Activated CD4-positive, alpha-beta T cell treated with anti-CD3 and anti-CD28 coated beads for 4 hours (primary cell): Measurements from ENCODE around the gene RABGGTB.
"Not testable (repeated sequence)": the region's sequence is repeated elsewhere in the genome, so short reads cannot be mapped to it uniquely, and the experiment has no call there.

Experiments
- DNase-seq, 2 donors: peaks; one replicate each; pipeline ENCODE4 v3.0.0-alpha.2; 2020

Gene RABGGTB

DNA sequence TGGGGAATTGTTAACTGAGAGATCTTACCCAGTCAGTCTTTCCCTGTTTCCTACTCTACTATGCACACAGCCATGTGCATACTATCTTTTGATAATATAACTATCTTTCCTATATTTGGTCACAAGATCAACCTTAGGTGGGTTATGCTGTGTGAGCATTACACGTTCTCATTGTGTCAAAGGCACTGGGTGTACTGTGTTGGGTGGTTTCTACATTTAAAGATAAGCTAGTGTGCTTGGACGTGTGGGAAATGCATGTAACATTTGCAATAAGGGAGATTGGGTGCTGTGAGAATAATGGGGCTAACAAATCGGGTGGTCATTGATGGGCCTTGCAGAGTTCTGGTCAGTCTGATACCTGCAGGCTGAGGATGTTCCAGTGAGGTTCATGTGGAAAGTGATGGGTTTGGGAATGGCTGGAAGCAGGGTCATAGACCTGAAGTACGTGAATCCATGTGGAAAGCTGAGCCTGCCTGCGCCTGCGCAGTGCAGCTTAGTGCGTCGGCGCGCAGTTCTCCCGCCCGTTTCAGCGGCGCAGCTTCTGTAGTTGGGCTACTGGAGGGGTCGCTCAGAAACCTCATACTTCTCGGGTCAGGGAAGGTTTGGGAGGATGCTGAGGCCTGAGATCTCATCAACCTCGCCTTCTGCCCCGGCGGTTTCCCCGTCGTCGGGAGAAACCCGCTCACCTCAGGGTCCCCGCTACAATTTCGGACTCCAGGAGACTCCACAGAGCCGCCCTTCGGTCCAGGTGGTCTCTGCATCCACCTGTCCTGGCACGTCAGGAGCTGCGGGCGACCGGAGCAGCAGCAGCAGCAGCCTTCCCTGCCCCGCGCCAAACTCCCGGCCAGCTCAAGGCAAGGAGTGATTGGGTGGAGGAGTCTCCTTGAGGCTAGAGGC, 10.6 kb downstream of the RABGGTB start, which contains the start of gene MSH4:
Gene MSH4 (plus strand): TSS at position 507 of the 897 bp plus-strand sequence. CDS start 104 bp downstream, at position 611.
- no peak for DNase-seq

DNA sequence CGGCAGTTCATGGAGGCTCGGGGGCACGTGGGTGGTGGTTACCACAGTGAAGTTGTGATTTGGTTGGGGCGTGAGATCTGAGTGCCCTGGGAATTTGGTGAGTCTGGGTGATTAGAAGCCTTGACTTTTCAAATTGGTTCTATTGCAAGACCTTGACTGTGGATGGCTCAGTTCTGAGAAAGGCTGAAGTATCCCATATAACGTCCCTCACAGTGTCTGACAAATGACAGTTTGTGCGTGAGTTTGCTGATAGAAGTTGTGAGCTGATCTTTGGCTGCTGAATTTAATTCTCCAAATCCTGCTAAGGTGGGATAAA, 11.2 kb downstream of the RABGGTB start:
- no peak for DNase-seq

- DNase-seq: no peak
Observed at GRCh38 chr1:75797606-75798216, 11.7 kb downstream of the RABGGTB start.

DNA sequence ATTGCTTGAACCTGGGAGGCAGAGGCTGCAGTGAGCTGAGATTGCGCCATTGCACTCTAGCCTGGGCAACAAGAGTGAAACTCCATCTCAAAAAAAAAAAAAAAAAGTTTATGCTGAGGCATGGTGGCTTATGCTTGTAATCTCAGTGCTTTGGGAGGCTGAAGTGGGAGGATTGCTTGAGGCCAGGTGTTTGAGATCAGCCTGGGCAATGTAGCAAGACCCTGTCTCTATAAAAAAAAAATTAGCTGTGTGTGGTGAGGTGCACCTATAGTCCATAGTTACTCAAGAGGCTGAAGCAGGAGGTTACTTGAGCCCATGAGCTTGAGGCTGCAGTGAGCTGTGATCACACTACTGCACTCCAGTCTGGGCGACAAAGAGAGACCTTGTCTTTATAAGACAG, 15.4 kb downstream of the RABGGTB start:
- not testable (repeated sequence) for DNase-seq

GRCh38 chr1:75808921-75809320, 22.9 kb downstream of the RABGGTB start:
- no peak for DNase-seq

DNA sequence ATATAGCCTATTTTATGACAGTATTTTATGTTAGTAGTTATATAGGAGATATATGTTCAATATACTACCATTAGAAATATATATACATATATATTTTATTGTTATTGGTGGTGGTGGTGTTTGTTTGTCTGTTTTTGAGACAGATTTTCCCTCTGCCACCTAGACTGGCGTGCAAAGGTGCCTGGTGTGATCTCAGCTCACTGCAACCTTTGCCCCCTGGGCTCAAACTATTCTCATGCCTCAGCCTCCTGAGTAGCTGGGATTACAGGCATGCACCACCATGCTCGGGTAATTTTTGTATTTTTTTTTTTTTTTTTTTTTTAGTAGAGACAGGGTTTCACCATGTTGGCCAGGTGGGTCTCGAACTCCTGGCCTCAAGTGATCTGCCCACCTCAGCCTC, 24.1 kb downstream of the RABGGTB start:
- not testable (repeated sequence) for DNase-seq

- DNase-seq: no peak
Observed at GRCh38 chr1:75811211-75811981, 25.3 kb downstream of the RABGGTB start.

DNA sequence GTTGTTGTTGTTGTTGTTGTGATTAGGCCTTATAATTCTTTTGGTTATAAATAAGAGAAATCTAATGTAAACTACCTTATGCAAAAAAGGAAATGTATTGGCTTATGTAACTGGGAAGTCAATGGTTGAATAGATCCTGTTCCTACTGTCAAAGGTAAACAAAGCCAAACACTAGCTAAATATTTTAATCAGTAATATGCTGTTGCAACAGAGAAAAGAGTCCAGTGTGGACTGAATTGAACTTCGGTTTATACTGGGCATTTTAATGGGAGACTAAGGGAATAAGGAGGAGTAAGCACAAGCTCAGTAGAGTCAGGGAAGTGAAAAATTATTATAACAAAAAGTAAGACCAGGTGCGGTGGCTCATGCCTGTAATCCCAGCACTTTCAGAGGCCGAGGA, 26.0 kb downstream of the RABGGTB start:
- DNase-seq: no peak

- not testable (repeated sequence) for DNase-seq
Observed at GRCh38 chr1:75823596-75823995, 37.5 kb downstream of the RABGGTB start.

- no peak for DNase-seq
Observed at GRCh38 chr1:75836528-75837100, 50.6 kb downstream of the RABGGTB start.

DNA sequence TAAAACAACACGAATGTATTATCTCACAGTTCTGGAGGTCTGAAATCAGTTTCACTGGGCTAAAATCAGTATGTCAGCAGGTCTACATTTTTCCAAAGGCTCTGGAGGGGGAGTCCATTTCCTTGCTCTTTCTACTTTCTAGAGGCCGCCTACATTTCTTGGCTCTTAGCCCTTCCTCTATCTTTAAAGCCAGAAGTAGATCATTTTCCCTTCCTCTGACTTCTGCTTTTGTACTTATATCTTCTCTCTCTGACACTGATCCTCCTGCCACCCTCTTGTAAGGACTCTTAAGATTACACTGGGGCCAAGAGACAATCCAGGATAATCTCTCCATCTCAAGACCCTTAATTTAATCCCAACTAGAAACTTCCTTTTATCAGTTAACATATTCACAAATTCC, 52.0 kb downstream of the RABGGTB start:
- DNase-seq: no peak

- DNase-seq: no peak
Observed at GRCh38 chr1:75841421-75841820, 55.4 kb downstream of the RABGGTB start.
